PFSK-1 (cell line): Measurements from ENCODE around the gene TRIM75.

Source experiments
- FOXP2 ChIP-seq: optimal IDR thresholded peaks from 2 replicates; pipeline ENCODE3; 2011; ENCODE audit warnings: borderline replicate concordance, control low read depth, inconsistent platforms; ENCODE audit not compliant: insufficient read depth; ENCODE audit errors: extremely low read length, extremely low read depth
- POLR2AphosphoS5 ChIP-seq: IDR thresholded peaks from 2 replicates; pipeline ENCODE4 v1.6.1; 2012; ENCODE audit warnings: low read depth, mild to moderate bottlenecking, control low read depth, low read length, moderate library complexity
- SIN3A ChIP-seq: IDR thresholded peaks from 2 replicates; pipeline ENCODE4 v1.6.1; 2012; ENCODE audit warnings: mild to moderate bottlenecking, low read length, moderate library complexity, borderline replicate concordance; ENCODE audit not compliant: insufficient read depth
- TAF1 ChIP-seq: IDR thresholded peaks from 2 replicates; pipeline ENCODE4 v1.6.1; 2012; ENCODE audit warnings: low read length, control low read depth, borderline replicate concordance; ENCODE audit not compliant: insufficient read depth
- TF ChIP-seq, protein P1 (sequence below), 2 experiments: IDR thresholded peaks; 2 replicates each; pipeline versions ENCODE4 v1.6.1 to v1.8.0; 2011 to 2012; ENCODE audit warnings: low read depth in 2 of 2, low read length in 2 of 2, control low read depth in 1 of 2, inconsistent platforms in 1 of 2, mild to moderate bottlenecking in 1 of 2, moderate library complexity in 1 of 2; ENCODE audit not compliant: insufficient read depth in 1 of 2

The TRIM75 gene

DNA sequence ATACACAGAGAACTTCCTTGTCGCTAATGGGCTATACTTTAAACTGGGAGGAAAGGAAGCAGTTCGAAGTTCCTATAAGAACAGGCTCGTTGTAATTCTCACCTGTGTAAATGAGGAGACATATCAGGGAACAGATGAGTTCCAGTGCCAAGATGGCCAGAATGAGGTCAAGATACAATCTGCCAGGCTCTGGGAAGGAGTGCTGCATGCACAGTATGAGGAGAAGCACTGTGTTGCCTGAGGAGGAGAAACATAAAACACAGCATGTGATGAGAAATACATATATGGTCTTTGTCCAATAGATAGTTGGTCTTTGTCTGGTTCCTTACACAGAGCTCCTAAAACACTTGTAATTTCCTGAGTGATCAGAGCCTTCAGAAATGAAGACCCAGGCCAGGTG is 34.7 kb downstream of the TRIM75 start:
- TF ChIP-seq SIN3A (no peak), POLR2AphosphoS5 (no peak), TAF1 (no peak), FOXP2 (no peak)
- TF ChIP-seq, protein P1, sequence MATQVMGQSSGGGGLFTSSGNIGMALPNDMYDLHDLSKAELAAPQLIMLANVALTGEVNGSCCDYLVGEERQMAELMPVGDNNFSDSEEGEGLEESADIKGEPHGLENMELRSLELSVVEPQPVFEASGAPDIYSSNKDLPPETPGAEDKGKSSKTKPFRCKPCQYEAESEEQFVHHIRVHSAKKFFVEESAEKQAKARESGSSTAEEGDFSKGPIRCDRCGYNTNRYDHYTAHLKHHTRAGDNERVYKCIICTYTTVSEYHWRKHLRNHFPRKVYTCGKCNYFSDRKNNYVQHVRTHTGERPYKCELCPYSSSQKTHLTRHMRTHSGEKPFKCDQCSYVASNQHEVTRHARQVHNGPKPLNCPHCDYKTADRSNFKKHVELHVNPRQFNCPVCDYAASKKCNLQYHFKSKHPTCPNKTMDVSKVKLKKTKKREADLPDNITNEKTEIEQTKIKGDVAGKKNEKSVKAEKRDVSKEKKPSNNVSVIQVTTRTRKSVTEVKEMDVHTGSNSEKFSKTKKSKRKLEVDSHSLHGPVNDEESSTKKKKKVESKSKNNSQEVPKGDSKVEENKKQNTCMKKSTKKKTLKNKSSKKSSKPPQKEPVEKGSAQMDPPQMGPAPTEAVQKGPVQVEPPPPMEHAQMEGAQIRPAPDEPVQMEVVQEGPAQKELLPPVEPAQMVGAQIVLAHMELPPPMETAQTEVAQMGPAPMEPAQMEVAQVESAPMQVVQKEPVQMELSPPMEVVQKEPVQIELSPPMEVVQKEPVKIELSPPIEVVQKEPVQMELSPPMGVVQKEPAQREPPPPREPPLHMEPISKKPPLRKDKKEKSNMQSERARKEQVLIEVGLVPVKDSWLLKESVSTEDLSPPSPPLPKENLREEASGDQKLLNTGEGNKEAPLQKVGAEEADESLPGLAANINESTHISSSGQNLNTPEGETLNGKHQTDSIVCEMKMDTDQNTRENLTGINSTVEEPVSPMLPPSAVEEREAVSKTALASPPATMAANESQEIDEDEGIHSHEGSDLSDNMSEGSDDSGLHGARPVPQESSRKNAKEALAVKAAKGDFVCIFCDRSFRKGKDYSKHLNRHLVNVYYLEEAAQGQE (IDR thresholded peaks at IDR 0.05; ENCODE audit: insufficient read depth in 1 of 2, low read depth in 2 of 2, low read length in 2 of 2), result no peak

DNA sequence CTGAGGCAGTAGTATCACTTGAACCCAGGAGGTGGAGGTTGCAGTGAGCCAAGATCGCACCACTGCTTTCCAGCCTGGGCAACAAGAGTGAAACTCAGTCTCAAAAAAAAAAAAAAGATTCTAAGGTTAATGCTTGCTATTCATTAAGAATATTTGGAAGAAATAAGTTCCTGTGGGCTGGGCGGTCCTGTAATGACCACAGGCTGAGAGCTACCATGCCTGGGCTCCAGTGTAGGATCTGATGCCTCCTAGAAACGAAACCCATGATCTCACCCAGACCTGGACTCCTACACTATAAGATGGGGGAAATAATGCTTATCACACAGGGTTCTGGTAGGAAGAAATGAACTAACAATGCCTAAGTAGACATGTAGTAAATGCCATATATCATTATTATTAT is 41.2 kb downstream of the TRIM75 start:
- TF ChIP-seq POLR2AphosphoS5 (no peak), TAF1 (no peak), FOXP2 (no peak), SIN3A (no peak)
- TF ChIP-seq, protein P1 (IDR thresholded peaks at IDR 0.05; ENCODE audit: insufficient read depth in 1 of 2, low read depth in 2 of 2, low read length in 2 of 2), result no peak

DNA sequence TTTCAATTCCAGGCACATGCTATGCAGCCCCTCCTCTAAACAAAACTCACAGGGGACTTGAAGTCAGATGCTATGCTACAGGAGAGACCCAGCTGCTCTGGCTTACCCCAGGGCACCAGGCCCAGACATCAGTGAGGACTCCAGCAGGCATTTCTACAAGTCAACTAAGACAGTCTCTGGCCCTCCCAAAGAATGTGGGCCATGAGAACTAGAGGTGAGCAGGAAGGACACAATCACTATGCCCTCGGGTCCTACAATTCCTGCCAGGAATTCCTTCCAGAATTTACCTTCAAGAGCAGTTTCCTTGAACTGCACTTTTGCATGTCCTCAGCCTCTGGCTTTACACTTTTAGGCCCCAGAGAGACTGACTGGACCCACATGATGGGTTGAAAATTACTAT is 41.6 kb downstream of the TRIM75 start:
- TF ChIP-seq SIN3A (no peak), POLR2AphosphoS5 (no peak), TAF1 (no peak), FOXP2 (no peak)
- TF ChIP-seq, protein P1 (IDR thresholded peaks at IDR 0.05; ENCODE audit: insufficient read depth in 1 of 2, low read depth in 2 of 2, low read length in 2 of 2), result no peak

DNA sequence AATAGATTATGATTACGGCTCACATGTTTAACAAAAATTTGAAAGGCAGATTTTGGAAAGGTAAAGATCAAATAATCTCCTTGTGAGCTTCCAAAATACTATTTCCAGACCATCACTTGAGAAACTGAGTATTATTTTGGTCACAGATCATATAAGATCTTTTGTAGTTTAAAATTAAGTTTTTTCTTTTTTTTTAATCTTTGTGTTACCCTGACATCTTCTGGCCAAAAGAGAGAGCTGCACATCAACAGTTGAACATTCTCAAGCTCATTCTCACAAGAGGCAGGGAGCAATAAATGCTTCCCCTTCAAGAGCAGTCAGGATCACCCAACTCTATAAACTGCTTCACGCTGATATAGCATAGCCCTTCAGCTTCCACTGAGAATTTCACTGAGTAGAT is 43.1 kb downstream of the TRIM75 start:
- TF ChIP-seq SIN3A (no peak), POLR2AphosphoS5 (no peak), TAF1 (no peak)

DNA sequence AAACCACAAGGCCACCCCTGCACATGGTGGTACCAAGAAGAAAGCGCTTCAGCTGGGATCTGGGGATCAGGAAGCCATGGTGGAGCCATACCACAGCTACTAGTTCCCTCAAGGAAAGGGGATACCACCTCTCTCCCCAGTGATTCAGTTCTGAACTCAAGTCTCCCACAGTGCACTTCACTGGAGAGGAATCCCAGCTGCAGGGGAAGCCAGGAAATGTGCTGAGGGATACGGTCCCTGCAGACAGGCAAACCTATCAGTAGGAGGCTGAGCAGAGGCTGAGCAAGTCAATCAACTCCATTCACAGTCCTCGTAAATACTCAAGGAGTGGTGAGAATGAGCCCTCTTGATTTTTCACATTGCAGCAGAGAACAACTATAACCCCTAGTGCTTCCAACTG is 48.0 kb downstream of the TRIM75 start:
- TF ChIP-seq FOXP2, result no peak
- no peak for TF ChIP-seq POLR2AphosphoS5
- TF ChIP-seq SIN3A, result no peak
- TF ChIP-seq, protein P1 (IDR thresholded peaks at IDR 0.05; ENCODE audit: insufficient read depth in 1 of 2, low read depth in 2 of 2, low read length in 2 of 2), result no peak
- TF ChIP-seq TAF1, result no peak
